ENCODE results near the gene WDR1.

Gene WDR1

DNA sequence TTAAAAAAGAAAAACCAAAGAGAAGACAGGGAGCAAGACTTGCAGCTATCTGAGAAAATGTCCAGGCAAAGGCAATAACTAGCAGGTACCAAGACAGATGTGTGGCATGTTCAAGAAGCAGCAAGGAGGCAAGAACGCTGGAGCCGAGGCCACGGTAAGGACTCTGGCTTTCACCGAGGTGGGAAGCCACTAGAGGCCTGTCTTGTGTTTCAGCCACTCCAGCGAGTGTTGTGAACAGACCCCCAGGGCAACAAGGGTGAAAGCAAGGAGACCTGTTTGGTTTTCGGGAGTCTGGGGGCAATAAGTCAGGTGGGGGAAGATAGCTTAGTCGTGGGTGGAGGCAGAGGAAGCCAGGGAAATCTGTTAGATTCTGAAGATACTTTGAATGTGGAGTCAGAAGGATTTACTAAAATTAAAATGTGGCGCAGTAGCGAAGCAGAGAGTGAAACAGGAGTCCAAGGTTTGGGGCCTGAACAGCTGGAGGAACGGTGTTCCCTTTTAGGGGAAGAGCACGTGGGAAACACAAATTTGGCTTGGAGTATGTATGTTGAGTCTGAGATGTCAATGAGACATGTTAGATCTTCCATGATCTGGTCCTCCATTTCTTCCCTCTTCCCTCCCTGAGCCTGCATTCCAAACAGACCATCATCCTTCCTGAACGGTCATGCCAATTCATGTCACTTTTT, 3.1 kb downstream of the WDR1 start:
- DNase-seq (ENCODE audit: low read depth), result no peak

DNA sequence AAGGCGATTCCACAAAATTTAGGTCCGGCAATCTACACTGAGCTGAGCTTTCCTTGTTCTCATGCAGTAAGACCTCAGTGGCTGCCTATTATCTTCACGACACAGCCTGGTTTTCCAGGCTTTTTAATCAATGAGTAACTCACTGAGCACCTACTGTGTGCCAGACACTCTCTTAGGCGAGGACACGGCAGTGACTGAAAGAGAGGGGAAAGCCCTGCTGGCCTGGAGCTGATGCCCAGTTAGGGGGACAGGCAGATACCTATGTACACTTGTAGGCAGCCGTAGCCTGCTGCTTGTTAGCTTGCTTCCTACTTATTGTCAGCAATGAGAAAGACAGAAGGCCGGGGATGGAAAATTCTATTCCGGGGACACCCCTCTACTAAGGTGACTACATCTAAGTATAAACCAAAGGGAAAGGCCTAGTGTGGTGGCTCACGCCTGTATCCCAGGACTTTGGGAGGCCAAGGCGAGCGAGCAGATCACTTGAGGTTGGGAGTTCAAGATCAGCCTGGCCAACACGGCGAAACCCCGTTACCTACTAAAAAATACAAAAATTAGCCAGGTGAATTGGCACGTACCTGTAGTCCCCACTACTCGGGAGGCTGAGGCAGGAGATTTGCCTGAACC, 3.8 kb downstream of the WDR1 start:
- DNase-seq (ENCODE audit: low read depth), result no peak

DNA sequence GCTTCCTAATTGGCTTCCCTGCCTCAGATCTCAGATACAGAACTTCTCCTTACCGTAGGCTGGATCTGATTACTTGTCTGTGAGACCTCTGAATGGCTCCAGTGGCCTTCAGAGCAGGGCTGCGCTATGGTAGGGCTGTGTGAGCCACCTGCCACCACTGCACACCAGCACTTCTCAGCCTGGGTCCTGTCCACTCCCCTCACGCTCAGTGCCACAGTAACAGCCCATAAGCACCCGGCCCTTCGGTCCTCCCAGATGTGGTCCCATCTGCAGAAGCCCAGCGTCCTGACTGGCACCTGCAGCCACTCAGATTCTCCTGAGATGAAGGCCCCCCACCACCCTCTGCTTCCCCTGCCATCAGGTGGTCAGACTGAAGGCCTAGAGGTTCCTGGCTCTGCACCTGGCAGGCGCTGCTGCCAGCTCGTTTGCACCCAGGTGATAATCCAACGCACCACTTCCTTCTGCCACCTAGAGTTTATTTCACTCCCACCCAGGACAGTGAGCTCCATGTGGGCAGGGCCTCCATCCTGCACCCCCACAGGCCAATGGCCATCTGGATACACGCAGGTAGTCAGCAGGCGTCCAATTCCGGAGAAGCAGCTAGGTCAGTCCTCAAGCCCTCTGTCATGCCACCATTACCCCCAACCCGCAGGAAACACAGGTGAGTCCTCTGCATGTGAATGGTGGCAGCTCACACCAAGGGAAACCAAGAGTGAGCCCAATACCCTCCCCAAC, 5.4 kb downstream of the WDR1 start:
- no peak for DNase-seq (ENCODE audit: low read depth)

DNA sequence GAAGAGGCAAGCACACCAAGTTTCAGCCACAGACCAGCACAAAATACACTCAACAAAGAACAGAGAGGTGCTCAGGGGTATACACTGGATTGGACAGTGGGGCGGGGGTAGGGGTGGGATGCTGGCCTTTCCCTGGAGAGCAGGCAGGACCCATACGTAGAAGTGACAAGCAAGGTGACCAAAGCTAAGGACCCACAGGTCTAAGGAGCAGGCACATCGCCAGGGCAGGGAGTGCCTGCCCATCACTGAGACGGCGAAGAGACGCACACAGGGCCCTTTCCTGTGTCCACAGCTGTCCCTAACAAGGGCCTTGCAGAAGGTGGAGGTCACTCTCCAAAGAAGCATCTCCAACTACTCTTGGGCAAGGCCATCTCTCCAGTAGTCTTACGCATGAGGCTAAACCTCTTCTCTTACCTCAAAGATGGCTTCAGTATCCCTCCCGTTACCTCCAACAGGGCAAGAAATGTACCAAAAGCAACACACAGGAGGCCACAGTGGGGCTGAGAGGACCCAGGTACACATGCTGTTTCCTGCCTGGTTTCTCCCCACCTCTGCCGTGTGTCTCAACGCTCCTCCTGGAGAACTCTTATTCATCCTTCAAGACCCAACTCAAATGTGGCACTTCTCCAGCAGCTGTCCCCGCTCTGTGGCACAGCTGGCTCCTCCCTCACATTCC, 6.5 kb downstream of the WDR1 start:
- DNase-seq (ENCODE audit: low read depth), result no peak

DNA sequence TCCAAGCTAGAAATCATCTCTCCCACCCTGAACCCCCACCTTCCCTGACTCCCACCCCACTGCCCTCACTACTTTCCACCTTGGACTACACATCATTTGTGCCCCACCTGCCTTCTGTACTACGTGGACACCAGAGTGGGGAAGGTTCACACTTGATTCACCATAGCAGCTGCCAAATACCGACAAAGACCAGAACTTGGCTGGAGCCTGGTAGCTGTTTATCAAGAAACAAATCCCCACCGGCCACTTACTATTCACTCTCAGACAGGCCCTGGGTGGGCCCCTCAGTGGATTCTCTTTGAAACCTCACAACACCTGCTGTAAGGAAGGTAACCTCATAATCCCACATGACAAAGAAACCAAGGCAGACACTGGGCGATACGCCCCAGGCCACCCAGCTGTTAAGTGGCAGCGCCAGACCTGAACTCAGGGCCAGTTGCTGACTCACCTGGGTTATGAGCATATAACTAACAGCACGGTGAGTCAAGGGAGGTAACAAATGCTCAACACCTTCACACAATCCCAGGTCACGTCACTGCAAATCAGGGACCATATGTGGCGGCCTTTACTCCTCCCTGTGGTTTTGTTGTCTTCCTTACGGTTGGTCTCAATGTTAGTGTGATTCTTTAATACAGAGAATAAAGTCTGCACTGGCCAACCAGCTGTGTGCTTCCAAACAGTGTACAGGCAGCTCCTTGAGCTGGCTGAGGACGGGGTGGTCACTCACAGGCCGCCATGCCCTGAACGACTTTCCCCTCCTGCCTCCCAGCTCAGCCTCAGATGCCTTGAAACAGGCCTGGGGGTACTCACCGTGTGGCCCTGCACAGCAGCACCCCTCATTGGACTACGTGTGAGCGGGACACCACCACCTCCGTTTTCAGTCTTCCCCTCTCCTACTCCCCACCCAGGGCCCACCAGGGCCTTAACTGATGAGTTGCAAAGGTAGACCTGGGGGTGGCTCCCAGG, 7.5 kb downstream of the WDR1 start:
- peak; percentile 57 for DNase-seq (ENCODE audit: low read depth)

DNA sequence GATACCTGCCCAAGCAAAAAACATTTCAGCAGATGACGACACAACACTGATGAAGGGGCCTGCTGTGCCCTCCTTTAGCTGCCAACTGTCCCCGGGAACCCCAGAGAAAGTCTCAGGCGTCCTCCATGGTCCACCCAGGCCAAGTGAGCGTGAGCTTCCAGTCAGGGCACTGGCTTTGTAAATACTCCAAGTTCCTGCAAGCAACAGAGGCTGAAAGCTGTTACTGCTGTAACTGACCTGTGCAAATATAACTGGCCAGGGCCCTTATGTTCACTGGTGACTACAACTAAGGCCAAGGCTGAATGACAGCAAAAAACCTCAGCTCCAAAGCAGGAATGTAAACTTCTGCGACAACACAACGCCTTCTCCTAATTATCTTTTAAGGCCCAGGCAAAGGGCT, 8.2 kb downstream of the WDR1 start:
- no peak for DNase-seq (ENCODE audit: low read depth)

DNA sequence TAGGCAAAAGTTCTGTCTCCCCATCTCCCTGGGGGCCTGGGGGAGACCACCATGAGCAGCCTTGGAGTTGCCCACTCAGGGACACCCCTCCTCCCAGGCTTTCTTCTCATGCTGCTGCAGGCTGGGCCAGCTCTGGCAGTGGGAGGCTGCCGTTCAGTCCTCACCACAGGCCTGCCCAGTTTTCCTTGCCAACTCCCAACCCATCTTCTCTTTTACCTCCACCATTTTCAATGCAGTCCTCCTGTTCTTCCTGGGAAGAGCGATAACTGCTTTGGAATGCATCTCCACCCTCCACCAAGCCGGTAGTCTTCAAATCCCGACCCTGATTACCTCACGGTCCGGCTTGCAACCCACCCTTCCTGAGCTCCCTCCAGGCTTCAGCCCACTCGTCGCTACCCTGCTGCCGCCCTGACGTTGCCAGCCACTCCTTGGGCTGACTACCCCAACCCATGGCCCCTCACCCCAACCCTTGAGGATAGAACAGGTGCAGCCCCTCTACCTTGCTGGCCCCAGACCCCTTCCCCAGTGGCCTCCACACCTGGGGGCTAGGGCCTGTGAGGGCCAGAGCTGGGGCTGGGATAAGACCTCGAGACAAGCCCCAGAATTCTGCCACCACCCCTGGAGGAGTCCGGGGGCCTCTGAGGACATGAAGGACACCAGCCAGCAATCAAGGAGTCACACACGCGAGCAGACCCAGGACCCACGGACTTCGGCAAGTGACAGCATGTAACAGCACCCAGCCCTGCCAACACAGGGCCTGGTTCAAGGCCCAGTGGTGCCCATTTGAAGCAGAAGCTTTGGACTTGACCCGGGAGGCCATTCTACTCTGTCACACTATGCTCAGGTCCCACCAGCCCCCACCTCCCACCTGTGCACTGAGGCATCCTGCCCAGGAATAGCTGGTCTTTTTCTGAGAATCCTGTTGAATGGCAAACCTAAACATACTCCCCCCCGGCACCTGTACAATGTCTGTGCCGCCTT, 9.2 kb downstream of the WDR1 start:
- peak; percentile 50 for DNase-seq (ENCODE audit: low read depth)

DNA sequence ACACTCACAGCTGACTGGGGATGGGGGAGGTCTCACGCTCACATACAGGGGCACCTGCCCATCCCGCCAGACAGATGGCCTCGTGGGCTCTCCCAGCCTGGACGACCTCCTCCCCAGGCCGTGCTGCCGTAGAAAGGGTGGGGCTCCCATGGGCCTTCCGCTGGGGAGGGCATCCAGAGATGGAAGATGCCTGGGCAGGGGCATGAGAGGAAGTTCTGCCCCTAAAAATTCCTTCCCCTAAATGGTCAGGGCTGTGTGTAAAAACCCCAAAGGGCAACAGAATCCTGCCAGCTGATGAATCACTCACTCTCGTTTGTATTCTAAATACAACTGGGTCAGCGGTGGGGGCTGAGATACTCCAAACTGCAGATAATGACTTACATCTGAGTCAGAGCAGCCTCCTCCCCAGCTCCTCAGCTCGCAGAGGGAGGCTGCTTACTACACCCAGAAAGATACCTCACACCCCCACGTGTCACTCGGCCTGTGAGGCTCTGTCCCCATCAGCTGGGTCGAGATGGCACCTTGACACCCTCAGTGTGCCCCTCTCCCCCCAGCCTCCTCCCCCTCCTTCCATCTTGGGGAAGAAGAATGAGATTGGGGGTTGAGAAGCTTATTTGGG, 10.1 kb downstream of the WDR1 start:
- DNase-seq (ENCODE audit: low read depth), result peak; percentile 98

DNA sequence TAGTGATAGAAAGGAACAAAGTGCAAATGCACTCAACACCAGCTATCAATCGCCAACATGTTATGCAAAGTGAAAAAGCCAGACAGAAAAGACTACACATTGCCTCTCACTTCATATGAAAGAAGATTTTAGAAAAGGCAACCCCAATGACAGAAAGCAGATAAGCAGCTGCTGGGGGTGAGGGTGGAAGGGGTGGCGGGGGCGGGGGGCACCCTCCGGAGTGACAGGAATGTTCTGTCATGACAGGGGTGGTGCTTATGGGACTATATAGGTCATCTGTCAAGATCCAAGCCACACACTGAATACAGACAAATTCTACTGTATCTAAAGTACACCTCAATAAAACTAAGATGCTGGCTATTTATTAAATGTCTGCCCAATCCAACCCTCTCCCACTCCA, 10.7 kb downstream of the WDR1 start:
- DNase-seq (ENCODE audit: low read depth), result no peak

DNA sequence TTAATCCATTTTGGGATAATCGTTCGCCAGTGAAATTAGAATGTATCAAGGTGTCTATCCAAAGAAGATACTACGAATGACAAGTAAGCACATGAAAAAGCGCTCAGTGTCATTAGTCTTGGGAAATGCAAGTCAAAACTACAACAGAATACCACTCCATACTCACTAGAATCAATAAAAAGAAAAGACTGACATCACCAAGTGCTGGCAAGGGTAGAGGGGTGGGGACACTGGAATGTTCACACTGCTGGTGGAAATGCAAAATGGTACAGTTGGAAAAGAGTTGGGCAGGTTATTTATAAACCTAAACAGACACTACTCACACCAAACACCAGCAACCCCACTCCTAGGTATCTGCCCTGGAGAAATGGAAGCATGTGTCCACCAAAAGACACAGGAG, 11.2 kb downstream of the WDR1 start:
- no peak for DNase-seq (ENCODE audit: low read depth)

DNA sequence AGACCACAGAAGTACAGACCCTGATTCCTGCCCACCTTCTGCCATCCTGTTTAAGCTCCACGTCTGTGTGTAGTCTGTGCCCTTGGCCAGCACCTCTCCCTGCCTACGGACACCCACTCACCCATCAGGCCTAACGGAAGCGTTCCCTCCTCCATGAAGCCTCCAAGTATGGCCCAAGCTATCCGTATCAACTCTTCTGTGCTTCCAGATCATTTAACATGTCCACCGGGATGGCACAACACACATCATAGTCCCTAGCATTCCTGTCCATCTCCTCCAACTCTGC, 11.7 kb downstream of the WDR1 start:
- no peak for DNase-seq (ENCODE audit: low read depth)

DNA sequence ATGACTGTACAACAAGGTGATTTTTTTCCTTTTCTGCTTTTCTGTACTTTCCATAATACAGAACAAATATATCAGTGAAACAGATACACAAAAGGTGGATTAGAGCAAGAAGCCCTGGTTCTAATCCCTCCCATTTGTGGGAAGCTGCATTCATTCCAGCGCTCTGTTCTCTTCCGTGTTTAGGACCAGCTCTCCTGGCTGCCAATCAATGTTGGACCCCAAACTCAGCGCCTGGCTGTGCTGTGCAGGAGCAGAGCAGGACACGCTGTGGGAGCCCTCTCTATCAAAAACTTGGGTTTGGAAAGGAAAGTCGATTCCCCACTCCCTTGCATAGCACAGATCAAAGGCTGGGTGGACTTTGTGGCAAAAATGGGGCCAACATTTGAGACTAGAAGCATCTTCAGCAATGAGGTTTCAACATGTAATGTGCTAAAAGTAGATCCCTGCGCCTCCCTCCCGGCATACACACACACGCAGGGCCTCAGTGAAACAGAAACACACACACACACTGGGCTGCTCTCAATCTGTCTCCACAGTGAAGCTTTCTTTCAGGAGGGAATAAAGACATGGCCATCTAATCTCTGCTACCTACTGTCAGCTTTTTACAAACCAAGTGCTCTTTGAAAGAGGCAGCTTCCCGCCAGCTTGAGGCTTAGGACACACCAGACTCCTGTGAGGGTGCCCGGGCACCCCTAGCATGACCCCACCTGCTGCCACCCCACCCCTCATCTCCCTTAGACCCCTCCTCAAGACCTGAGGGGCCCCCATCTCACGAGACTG, 12.2 kb downstream of the WDR1 start:
- DNase-seq (ENCODE audit: low read depth), result no peak

DNA sequence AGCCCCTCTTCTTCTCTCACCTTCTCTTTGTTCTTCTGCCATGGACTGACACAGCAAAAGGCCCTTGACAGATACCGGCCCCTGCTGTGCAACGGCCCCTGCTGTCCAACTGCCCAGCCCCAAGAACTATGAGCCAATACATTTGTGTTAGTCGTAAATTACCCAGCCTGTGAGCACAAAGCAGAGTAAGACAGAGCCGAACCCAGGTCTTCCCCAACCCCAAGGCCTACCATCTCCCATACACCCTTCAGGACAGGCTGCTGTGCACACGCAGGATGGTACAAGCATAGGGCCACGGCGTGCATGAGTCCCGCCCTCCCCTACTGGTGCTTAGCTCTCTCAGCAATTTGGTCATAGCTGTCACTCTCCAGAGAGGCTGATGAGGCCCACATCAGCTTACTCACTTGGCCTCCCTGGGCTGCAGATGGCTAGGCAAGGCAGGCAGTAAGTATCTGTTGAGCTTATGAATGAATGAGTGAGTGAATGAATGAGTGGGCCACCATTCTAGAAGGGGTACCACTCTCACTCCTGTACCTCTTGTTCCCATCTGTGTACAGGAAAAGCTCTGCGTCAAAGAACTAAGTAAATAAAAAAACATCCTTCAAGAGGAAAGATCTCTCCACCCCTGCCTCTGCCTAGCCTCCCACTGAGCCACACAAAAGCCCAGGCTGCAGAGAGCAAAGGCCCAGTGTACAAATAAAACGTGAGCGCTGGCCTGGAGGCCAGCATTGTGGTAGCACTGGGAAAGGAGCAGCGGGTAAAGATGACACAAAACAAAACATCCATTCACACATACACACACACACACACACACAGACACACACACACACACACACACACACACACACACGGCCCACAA, 13.9 kb downstream of the WDR1 start:
- DNase-seq (ENCODE audit: low read depth), result no peak

DNA sequence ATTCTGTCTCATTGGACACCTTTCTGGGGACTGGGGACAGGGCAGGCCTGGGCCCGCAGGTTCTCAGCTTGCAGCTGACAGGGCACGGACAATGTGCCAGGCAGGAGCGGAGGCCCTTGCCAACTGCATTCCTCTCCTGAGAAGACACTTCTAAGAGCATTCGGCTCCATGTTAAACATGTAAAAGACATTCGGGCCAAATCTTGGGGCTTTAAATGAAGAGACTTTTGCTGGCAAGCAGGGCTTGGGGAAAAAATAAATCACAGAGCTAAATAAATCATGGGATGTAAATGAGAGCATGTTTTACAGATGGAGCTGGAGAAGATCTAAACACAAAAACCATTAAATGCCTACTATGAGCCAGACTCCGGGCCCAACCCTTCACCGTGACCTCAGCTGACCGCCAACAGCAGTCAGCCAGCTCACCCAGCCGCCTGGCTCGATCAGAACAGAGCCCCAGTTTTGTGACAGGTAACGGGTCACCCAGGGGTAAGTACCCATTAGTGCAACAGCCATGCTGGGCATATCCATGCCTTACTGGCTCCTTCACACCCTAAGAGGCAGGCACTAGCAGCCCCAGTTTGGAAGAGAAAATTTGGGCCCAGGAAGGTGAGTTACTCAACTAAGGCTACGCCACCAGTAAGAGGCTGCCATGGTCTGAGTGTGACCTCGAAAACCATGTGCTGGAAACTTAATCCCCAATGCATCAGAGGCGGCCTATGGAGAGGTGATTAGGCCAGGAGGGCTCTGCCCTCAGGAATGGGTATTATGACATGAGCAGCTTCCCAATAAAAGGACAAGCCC, 14.7 kb downstream of the WDR1 start:
- DNase-seq (ENCODE audit: low read depth), result no peak

DNA sequence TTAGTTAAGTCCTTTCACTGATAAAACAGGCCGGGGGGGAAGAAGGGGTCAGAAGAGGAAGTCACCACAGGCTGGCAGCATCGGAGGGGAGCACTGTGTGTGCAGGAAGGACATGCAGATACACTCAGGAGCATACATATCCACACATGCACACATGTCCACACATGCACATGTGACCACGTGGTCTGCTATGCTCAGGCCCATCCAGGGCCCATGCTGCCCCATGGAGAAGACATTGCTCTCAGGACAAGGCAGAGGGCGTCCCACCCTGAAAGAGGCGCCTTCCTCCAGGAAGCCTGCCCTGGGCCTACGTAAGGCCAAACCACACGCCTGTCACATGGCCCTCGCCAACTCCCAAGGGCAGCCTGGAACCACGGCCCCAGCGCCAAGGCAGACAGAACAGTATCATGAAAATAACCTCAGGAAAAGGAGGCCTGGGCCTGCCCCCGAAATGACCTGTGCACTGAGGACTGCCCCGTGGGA, 15.8 kb downstream of the WDR1 start:
- no peak for DNase-seq (ENCODE audit: low read depth)

DNA sequence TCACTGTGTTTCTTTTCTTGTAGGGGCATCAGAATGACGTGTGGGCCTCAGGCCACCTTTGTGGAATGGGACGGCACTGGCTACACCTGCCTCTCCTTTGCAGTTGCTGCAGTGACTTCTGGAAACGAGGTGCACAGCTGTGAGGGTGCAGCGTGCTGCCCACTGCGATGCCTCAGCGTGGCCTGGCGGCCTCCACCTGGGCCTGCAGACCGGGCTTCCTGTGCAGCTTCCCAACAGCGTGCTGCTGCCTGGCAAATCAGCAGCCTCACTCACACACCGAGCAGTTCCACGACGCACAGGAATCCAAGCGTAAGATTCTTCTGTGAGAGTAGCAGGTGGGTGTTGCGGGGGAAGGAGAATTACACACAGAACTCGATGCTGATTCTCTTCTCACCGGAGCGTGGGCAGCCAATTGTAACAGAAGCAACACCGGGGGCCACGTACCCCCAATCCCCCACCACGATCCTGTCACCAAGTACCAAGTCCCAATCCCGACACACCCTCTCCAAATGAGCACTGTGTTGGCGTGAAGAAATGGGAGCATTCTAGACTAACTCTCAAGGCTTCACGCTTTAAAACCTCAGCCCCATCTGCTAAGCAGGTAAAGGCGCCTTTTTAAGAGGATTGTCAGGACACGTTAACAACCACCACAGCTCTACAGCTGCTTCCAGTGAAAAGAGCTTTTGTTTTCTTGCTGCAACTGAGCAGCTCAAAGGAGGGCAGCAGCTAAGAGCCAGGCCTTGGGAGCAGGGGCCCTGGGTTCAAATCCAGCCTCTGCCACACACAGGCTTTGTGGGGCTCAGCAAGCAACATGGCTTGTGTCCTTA, 16.9 kb downstream of the WDR1 start:
- DNase-seq (ENCODE audit: low read depth), result no peak

DNA sequence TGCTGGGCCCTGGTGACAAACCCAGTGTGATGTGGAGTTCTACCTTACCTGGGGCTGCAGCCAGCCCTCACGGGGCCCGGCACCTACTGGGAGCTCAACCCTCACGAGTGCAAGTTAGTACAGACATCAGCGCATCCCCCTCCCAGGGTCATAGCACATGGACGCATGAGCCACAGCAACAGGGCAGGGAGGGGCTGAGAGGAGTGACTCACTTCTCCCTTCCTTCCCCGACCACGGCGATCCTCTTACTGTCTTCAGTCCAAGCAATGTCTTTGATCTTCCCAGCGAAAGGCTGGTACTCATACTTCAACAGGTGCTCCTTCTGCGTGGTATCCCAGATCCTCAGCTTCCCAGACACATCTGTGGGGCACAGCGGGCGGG, 17.8 kb downstream of the WDR1 start:
- peak; percentile 82 for DNase-seq (ENCODE audit: low read depth)

All from ELR (cell line).